ENCODE measurements around the gene PGAP3.
"Not testable (repeated sequence)": the region's sequence is repeated elsewhere in the genome, so short reads cannot be mapped to it uniquely, and the experiment has no call there.

Gene PGAP3

DNA sequence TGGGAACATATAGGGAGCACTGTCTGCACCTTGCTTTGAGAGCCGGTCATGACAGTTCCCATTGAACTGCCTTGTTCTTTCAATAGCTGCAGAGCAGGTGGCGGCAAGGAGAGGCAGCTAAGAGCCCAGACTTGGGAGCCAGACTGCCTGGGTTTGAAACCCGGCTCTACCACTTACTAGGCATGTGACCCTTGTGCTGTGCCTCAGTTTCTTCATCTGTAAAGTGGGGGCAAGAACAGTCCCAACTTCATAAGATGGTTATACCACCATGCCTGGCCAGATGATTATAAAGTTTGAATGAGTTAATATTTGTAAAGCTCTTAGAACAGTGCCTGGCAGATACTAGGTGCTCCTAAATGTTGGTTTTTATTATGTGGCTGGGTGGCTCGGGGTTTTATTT lies 26.4 kb upstream of the PGAP3 start:
- no peak for DNase-seq

GRCh38 chr17:39711851-39712250 lies 24.0 kb upstream of the PGAP3 start:
- DNase-seq: no peak

- DNase-seq: not testable (repeated sequence)
Measured at GRCh38 chr17:39711071-39711470, 23.2 kb upstream of the PGAP3 start.

- DNase-seq: no peak
Measured at GRCh38 chr17:39709998-39710964, 22.4 kb upstream of the PGAP3 start.

GRCh38 chr17:39709319-39709997 lies 21.6 kb upstream of the PGAP3 start:
- no peak for DNase-seq

DNA sequence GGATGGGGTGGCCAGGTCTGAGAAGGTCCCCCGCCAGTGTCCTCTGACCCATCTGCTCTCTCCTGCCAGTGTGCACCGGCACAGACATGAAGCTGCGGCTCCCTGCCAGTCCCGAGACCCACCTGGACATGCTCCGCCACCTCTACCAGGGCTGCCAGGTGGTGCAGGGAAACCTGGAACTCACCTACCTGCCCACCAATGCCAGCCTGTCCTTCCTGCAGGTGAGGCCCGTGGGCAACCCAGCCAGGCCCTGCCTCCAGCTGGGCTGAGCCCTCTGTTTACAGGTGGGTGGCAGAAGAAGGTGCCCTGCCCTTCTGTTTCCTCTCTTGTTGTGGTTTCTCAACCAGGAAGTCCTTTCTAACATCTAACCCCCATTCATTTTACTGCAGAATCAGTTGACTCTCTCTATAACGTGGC lies 19.1 kb upstream of the PGAP3 start:
- no peak for DNase-seq

GRCh38 chr17:39706383-39706782 lies 18.5 kb upstream of the PGAP3 start:
- DNase-seq: no peak

DNA sequence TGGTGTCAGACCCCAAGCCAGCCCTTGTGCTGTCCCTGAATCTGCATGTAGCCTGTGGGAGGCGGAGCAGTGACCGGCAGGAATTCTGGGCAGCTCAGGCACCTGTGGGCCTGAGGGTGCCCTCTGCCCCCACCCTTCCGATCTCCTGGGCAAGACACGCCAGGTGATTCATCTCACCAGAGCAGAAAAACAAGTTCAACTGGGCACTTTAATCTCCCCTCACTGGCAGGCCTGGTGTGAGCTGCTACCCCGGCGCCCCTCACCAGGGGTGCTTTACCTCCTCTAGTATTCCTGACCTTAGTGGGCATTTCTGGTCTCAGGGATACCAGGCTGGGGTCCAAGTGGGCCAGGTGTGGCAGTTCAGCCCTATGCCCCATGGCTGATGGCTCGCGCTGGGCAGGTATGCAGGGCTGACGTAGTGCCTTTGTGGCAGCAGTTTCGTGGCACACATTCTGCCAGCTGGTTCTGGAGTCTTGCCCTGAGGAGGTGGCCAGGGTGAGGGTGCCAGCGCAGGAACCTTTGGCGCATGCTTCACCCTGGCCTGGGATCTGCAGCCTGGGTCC lies 18.0 kb upstream of the PGAP3 start:
- DNase-seq: no peak

- DNase-seq: no peak
Measured at GRCh38 chr17:39704821-39705551, 17.1 kb upstream of the PGAP3 start.

- no peak for DNase-seq
Measured at GRCh38 chr17:39703913-39704312, 16.1 kb upstream of the PGAP3 start.

GRCh38 chr17:39702901-39703893 lies 15.3 kb upstream of the PGAP3 start:
- no peak for DNase-seq

DNA sequence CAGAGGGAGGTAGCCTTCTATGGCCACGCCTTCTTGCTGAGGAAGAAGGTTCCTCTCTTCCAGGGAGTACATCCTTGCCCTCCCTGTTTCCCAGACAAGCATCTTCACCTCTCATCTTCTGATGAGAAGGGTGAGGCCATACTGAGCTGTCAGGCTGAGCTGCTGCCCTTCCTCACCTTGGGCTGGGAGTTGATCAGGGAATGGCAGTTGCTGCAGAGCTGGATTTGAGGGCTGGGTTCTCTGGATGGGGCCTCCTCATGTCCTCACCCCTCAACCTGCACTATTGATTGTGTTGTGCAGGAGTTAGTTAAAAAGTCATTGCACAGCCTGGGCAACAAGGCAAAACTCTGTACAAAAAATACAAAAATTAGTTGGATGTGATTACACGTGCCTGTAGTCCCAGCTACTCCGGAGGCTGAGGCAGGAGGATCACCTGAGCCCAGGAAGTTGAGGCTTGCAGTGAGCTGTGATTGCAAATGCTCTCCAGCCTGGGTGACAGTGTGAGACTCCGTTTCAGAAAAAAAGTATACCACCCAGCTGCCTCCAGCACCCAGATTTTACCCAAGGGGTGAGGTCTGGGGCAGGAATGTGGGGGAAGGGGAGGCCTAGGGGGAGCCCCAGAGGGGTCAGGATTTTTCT lies 14.0 kb upstream of the PGAP3 start:
- no peak for DNase-seq

GRCh38 chr17:39701012-39701783 lies 13.3 kb upstream of the PGAP3 start:
- DNase-seq: no peak

- DNase-seq: no peak
Measured at GRCh38 chr17:39700148-39700987, 12.5 kb upstream of the PGAP3 start.

GRCh38 chr17:39699818-39700147 lies 11.9 kb upstream of the PGAP3 start, which contains the start of gene ERBB2:
Gene ERBB2 (plus strand): TSS chr17:39700064. CDS start chr17:39700239, 175 bp downstream.
- DNase-seq: no peak

DNA sequence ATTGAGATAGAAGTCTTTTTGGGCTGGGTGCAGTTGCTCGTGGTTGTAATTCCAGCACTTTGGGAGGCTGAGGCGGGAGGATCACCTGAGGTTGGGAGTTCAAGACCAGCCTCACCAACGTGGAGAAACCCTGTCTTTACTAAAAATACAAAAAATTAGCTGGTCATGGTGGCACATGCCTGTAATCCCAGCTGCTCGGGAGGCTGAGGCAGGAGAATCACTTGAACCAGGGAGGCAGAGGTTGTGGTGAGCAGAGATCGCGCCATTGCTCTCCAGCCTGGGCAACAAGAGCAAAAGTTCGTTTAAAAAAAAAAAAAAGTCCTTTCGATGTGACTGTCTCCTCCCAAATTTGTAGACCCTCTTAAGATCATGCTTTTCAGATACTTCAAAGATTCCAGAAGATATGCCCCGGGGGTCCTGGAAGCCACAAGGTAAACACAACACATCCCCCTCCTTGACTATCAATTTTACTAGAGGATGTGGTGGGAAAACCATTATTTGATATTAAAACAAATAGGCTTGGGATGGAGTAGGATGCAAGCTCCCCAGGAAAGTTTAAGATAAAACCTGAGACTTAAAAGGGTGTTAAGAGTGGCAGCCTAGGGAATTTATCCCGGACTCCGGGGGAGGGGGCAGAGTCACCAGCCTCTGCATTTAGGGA lies 11.4 kb upstream of the PGAP3 start:
- DNase-seq: not testable (repeated sequence)

GRCh38 chr17:39697961-39698360 lies 10.1 kb upstream of the PGAP3 start:
- no peak for DNase-seq

DNA sequence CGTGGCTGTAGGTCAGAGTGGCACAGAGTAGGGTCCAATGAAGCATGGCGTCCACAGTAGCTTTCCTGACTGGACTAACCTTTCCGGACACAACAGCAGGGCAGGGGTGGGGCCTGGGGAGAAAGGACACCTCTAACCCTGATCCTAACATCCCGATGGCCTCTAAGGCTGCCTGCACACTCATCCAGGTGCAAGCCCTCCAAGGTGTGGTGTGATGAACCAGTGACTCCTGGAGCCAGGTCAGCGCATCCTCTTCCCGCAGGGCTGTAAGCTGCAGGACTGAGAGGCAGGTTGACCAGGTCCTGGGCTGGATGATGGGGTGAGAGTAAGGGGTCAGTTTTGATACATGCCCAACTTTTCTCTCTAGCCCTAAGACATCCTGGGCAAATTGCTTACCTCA lies 8.9 kb upstream of the PGAP3 start:
- no peak for DNase-seq

DNA sequence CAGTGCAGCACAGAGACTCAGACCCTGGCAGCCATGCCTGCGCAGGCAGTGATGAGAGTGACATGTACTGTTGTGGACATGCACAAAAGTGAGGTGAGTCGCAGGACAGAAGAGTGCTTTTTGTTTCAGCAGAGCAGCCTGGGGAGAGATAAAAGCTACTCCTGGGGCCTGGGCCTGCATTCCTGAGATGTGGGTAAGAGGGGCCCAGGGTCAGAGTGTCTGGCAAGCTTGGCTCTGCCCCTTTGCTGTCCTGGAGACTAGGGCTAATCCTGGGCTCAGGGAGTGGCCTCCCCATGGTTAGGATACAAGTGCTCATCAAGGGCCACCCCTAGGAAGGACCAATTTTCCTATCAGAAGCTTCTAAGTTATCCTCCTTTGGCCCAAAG lies 7.2 kb upstream of the PGAP3 start:
- DNase-seq: no peak
